NCI-H1436 (cell line): ENCODE data around the gene EEF2.

Experiments used
- DNase-seq: peaks from one replicate; lab custom pipeline; 2025; lab: John Stamatoyannopoulos, UW

Gene EEF2

GRCh38 chr19:3984908-3985642 lies at the start of gene EEF2:
Gene EEF2 (minus strand): TSS chr19:3985463. CDS start chr19:3985380, 83 bp downstream.
- peak; percentile 91 for DNase-seq

GRCh38 chr19:4034048-4035017 lies 49.1 kb upstream of the EEF2 start:
- no peak for DNase-seq

- no peak for DNase-seq
Observed at GRCh38 chr19:4033028-4033956, 48.0 kb upstream of the EEF2 start.

GRCh38 chr19:4032436-4032835 lies 47.2 kb upstream of the EEF2 start:
- no peak for DNase-seq

- no peak for DNase-seq
Observed at GRCh38 chr19:4031420-4031819, 46.2 kb upstream of the EEF2 start.

- DNase-seq, result no peak
Observed at GRCh38 chr19:4030981-4031380, 45.7 kb upstream of the EEF2 start.

- no peak for DNase-seq
Observed at GRCh38 chr19:4030552-4030951, 45.3 kb upstream of the EEF2 start.

- DNase-seq, result no peak
Observed at GRCh38 chr19:4029247-4029614, 44.0 kb upstream of the EEF2 start.

- no peak for DNase-seq
Observed at GRCh38 chr19:4028334-4029246, 43.3 kb upstream of the EEF2 start.

- DNase-seq, result no peak
Observed at GRCh38 chr19:4027146-4027545, 41.9 kb upstream of the EEF2 start.

GRCh38 chr19:4025317-4025716 lies 40.1 kb upstream of the EEF2 start:
- no peak for DNase-seq

- DNase-seq, result no peak
Observed at GRCh38 chr19:4023600-4024398, 38.5 kb upstream of the EEF2 start.

GRCh38 chr19:4019578-4019977 lies 34.3 kb upstream of the EEF2 start:
- no peak for DNase-seq

GRCh38 chr19:4018775-4019504 lies 33.7 kb upstream of the EEF2 start:
- no peak for DNase-seq

GRCh38 chr19:4018140-4018613 lies 32.9 kb upstream of the EEF2 start:
- DNase-seq, result no peak

GRCh38 chr19:4016903-4017638 lies 31.8 kb upstream of the EEF2 start:
- DNase-seq, result no peak

GRCh38 chr19:4016486-4016885 lies 31.2 kb upstream of the EEF2 start:
- no peak for DNase-seq

GRCh38 chr19:4015705-4016402 lies 30.6 kb upstream of the EEF2 start:
- no peak for DNase-seq
